ENCODE measurements around the gene IGSF11.

IGSF11 gene

GRCh38 chr3:118990823-118991560, 43.7 kb downstream of the IGSF11 start:
- TF ChIP-seq CTCF (IDR thresholded peaks at IDR 0.05; ENCODE audit: borderline replicate concordance, control extremely low read depth, extremely low read depth, insufficient read depth, missing control alignments), result no peak
- in situ Hi-C loops (cut with MboI; ENCODE audit: low sequenced_read_pairs, unreplicated experiment), result no loop called here
- DNase-seq (ENCODE audit: low spot score), result no peak

- in situ Hi-C loops (cut with MboI; ENCODE audit: low sequenced_read_pairs, unreplicated experiment), result no loop called here
- TF ChIP-seq CTCF (IDR thresholded peaks at IDR 0.05; ENCODE audit: borderline replicate concordance, control extremely low read depth, extremely low read depth, insufficient read depth, missing control alignments), result no peak
- DNase-seq (ENCODE audit: low spot score), result no peak
These were observed 46.2 kb downstream of the IGSF11 start for GRCh38 chr3:118988198-118989130.

- in situ Hi-C loops (cut with MboI; ENCODE audit: low sequenced_read_pairs, unreplicated experiment), result no loop called here
- no peak for TF ChIP-seq CTCF (IDR thresholded peaks at IDR 0.05; ENCODE audit: borderline replicate concordance, control extremely low read depth, extremely low read depth, insufficient read depth, missing control alignments)
- no peak for DNase-seq (ENCODE audit: low spot score)
These were observed 47.2 kb downstream of the IGSF11 start for GRCh38 chr3:118987477-118987876.

- no peak for TF ChIP-seq CTCF (IDR thresholded peaks at IDR 0.05; ENCODE audit: borderline replicate concordance, control extremely low read depth, extremely low read depth, insufficient read depth, missing control alignments)
- DNase-seq (ENCODE audit: low spot score), result no peak
- in situ Hi-C loops (cut with MboI; ENCODE audit: low sequenced_read_pairs, unreplicated experiment), result no loop called here
These were observed 47.9 kb downstream of the IGSF11 start for GRCh38 chr3:118986734-118987133.

GRCh38 chr3:118984699-118985098, 49.9 kb downstream of the IGSF11 start:
- in situ Hi-C loops (cut with MboI; ENCODE audit: low sequenced_read_pairs, unreplicated experiment), result no loop called here
- no peak for TF ChIP-seq CTCF (IDR thresholded peaks at IDR 0.05; ENCODE audit: borderline replicate concordance, control extremely low read depth, extremely low read depth, insufficient read depth, missing control alignments)
- DNase-seq (ENCODE audit: low spot score), result no peak

GRCh38 chr3:118981494-118982134, 53.0 kb downstream of the IGSF11 start:
- no peak for DNase-seq (ENCODE audit: low spot score)
- no peak for TF ChIP-seq CTCF (IDR thresholded peaks at IDR 0.05; ENCODE audit: borderline replicate concordance, control extremely low read depth, extremely low read depth, insufficient read depth, missing control alignments)
- in situ Hi-C loops (cut with MboI; ENCODE audit: low sequenced_read_pairs, unreplicated experiment), result no loop called here
